ENCODE measurements around the gene PSME2.

The PSME2 gene

GRCh38 chr14:24123424-24124417 is 22.7 kb downstream of the PSME2 start:
- H3K4me3 ChIP-seq (ENCODE audit: low read depth, low read length), result no peak overlapping the region
- no peak for TF ChIP-seq CTCF (IDR thresholded peaks at IDR 0.05; ENCODE audit: low read depth, low read length)
- DNase-seq (ENCODE audit: low read depth, low spot score), result no peak
- in situ Hi-C loops (cut with HindIII; ENCODE audit: low sequenced_read_pairs), result no loop called here

- no peak for DNase-seq (ENCODE audit: low read depth, low spot score)
- no peak overlapping the region for H3K4me3 ChIP-seq (ENCODE audit: low read depth, low read length)
- in situ Hi-C loops (cut with HindIII; ENCODE audit: low sequenced_read_pairs), result no loop called here
- TF ChIP-seq CTCF (IDR thresholded peaks at IDR 0.05; ENCODE audit: low read depth, low read length), result no peak
These were observed 23.5 kb downstream of the PSME2 start for GRCh38 chr14:24122898-24123297.

- in situ Hi-C loops (cut with HindIII; ENCODE audit: low sequenced_read_pairs), result no loop called here
- no peak for TF ChIP-seq CTCF (IDR thresholded peaks at IDR 0.05; ENCODE audit: low read depth, low read length)
- DNase-seq (ENCODE audit: low read depth, low spot score), result no peak
- no peak overlapping the region for H3K4me3 ChIP-seq (ENCODE audit: low read depth, low read length)
These were observed 24.0 kb downstream of the PSME2 start for GRCh38 chr14:24122416-24122815.

GRCh38 chr14:24121210-24121609 is 25.2 kb downstream of the PSME2 start:
- in situ Hi-C loops (cut with HindIII; ENCODE audit: low sequenced_read_pairs), result no loop called here
- TF ChIP-seq CTCF (IDR thresholded peaks at IDR 0.05; ENCODE audit: low read depth, low read length), result no peak
- H3K4me3 ChIP-seq (ENCODE audit: low read depth, low read length), result no peak overlapping the region
- no peak for DNase-seq (ENCODE audit: low read depth, low spot score)

GRCh38 chr14:24119691-24120090 is 26.7 kb downstream of the PSME2 start:
- no peak for DNase-seq (ENCODE audit: low read depth, low spot score)
- TF ChIP-seq CTCF (IDR thresholded peaks at IDR 0.05; ENCODE audit: low read depth, low read length), result no peak
- H3K4me3 ChIP-seq (ENCODE audit: low read depth, low read length), result no peak overlapping the region
- in situ Hi-C loops (cut with HindIII; ENCODE audit: low sequenced_read_pairs), result no loop called here

GRCh38 chr14:24117179-24117578 is 29.2 kb downstream of the PSME2 start:
- H3K4me3 ChIP-seq (ENCODE audit: low read depth, low read length), result no peak overlapping the region
- in situ Hi-C loops (cut with HindIII; ENCODE audit: low sequenced_read_pairs), result no loop called here
- TF ChIP-seq CTCF (IDR thresholded peaks at IDR 0.05; ENCODE audit: low read depth, low read length), result no peak
- DNase-seq (ENCODE audit: low read depth, low spot score), result no peak

All from astrocyte of the spinal cord (primary cell).